T-cell (primary cell): ENCODE results near the gene SLC24A3. TPM values are rescaled to one million over a fixed set of nuclear protein-coding genes. Genes with fewer than 3 reads are reported as not detected.
A peak's percentile ranks its signal among the peaks of the same experiment; 100 is the strongest.

ENCODE experiments used
- ATAC-seq, 4 experiments: fragments of 200-7000 bp in 3 of 4; fragments of 150-1000 bp in 1 of 4; cut with Tn5 transposase; replicated peaks in 1 of 4; 1 replicate in 3 of 4; 2 replicates in 1 of 4; pipeline ENCODE4 v1.10.0; 2021; ENCODE audit warnings: moderate library complexity in 3 of 4, mild to moderate bottlenecking in 2 of 4, moderate number of reproducible peaks in 1 of 4
- CTCF ChIA-PET, 2 donors: fragments of 300-600 bp; sonication (Branson Sonifier 250); formaldehyde crosslinking; loops; one replicate each; lab custom pipeline; 2022; ENCODE audit warnings: antibody characterized with exemption in 2 of 2; lab: Charles Lee
- POLR2A ChIA-PET, 2 donors: fragments of 300-600 bp; sonication (Branson Sonifier 250); formaldehyde crosslinking; loops; one replicate each; lab custom pipeline; 2022; ENCODE audit warnings: antibody characterized with exemption in 2 of 2; lab: Charles Lee
- DNase-seq, 35 experiments: peaks; one replicate each; pipeline versions ENCODE4 v3.0.0 to v3.0.0-alpha.2; 2013 to 2023
- H3K27ac ChIP-seq: one replicate; pipeline ENCODE4 v1.5.1; 2013; ENCODE audit warnings: low read length
- H3K27me3 ChIP-seq, 2 experiments: replicated peaks in 1 of 2; 1 replicate in 1 of 2; 2 replicates in 1 of 2; pipeline versions ENCODE4 v1.6.1 to v1.7.0; 2013; ENCODE audit warnings: low read length in 1 of 2, mixed read lengths in 1 of 2; ENCODE audit not compliant: control insufficient read depth in 2 of 2, insufficient read depth in 2 of 2; ENCODE audit errors: extremely low read depth in 1 of 2
- H3K36me3 ChIP-seq, 2 donors: 1 replicate in 1 of 2; 2 replicates in 1 of 2; pipeline versions ENCODE4 v1.6.1 to v1.7.0; 2013; ENCODE audit warnings: low read length in 1 of 2; ENCODE audit not compliant: control insufficient read depth in 2 of 2, insufficient read depth in 1 of 2; ENCODE audit errors: extremely low read depth in 1 of 2
- H3K4me1 ChIP-seq, 2 experiments: 1 replicate in 1 of 2; 2 replicates in 1 of 2; pipeline versions ENCODE4 v1.6.1 to v1.7.0; 2013; ENCODE audit warnings: low read length in 2 of 2, mixed read lengths in 1 of 2; ENCODE audit not compliant: insufficient read depth in 2 of 2, control insufficient read depth in 1 of 2; ENCODE audit errors: extremely low read depth in 1 of 2
- H3K4me3 ChIP-seq, 2 donors: 1 replicate in 1 of 2; 2 replicates in 1 of 2; pipeline versions ENCODE4 v1.5.1 to v1.7.0; 2013; ENCODE audit warnings: mild to moderate bottlenecking in 2 of 2, low read length in 1 of 2, moderate library complexity in 1 of 2; ENCODE audit not compliant: control insufficient read depth in 1 of 2; ENCODE audit errors: extremely low read depth in 1 of 2
- H3K9me3 ChIP-seq: 2 replicates; pipeline ENCODE4 v1.7.0; 2013
- H3K27ac Mint-ChIP-seq, 2 donors: one replicate each; pipeline ENCODE4 v1.8.0; 2020 to 2021; ENCODE audit warnings: mild to moderate bottlenecking in 2 of 2, mixed read lengths in 2 of 2
- H3K27me3 Mint-ChIP-seq, 2 donors: one replicate each; pipeline ENCODE4 v1.8.0; 2021 to 2022; ENCODE audit warnings: mixed read lengths in 2 of 2
- H3K36me3 Mint-ChIP-seq: one replicate; pipeline ENCODE4 v1.8.0; 2021; ENCODE audit warnings: mixed read lengths
- H3K4me1 Mint-ChIP-seq, 3 donors: one replicate each; pipeline ENCODE4 v1.8.0; 2020 to 2022; ENCODE audit warnings: mixed read lengths in 3 of 3, mild to moderate bottlenecking in 1 of 3
- H3K4me3 Mint-ChIP-seq, 3 donors: one replicate each; pipeline ENCODE4 v1.8.0; 2020 to 2022; ENCODE audit warnings: mild to moderate bottlenecking in 3 of 3, mixed read lengths in 3 of 3, moderate library complexity in 3 of 3
- H3K9me3 Mint-ChIP-seq, 3 donors: one replicate each; pipeline ENCODE4 v1.8.0; 2020 to 2022; ENCODE audit warnings: mixed read lengths in 3 of 3
- WGBS: methylation state at CpG from one replicate; pipeline ENCODE4 v1.1.5; 2013; ENCODE audit warnings: missing lambda C conversion rate; ENCODE audit not compliant: insufficient coverage; 5-methylcytosine and 5-hydroxymethylcytosine counted together
- total RNA-seq, 35 experiments: library from RNA in 6 of 35; stranded (reverse) in 6 of 35; fragments of 120-200 nt in 1 of 35; gene quantifications; one replicate each; pipeline versions ENCODE4 v1.2.1 to v1.2.4 and lab custom pipeline; 2013 to 2026

The SLC24A3 gene
- total RNA-seq, 5 donors from 2014 or later (not counting 1 experiment from before 2014, with no cell fraction given), result 0.06 to 0.25 (median 0.12) TPM

GRCh38 chr20:19549896-19550295 is 337.5 kb downstream of the SLC24A3 start:
- no peaks in the 10 kb centered on the region for H3K27me3 ChIP-seq
- DNase-seq (no peak), ATAC-seq (no peak)
- Mint-ChIP-seq H3K27me3 (no peaks in the 10 kb centered on the region), H3K9me3 (no peaks in the 10 kb centered on the region), H3K4me3 (no peak overlapping the region), H3K36me3 (no peaks in the 10 kb centered on the region), H3K27ac (no peak overlapping the region), H3K4me1 (peaks cover 0 to 7% (median 5%) of the 10 kb centered on the region in 3 donors)
- no peaks in the 10 kb centered on the region for H3K36me3 ChIP-seq
- H3K4me3 ChIP-seq, result no peak overlapping the region
- CTCF ChIA-PET, result no interaction called here
- H3K9me3 ChIP-seq, result no peaks in the 10 kb centered on the region
- H3K27ac ChIP-seq, result no peak overlapping the region
- peaks cover 0 to 3% of the 10 kb centered on the region in 2 experiments for H3K4me1 ChIP-seq
- POLR2A ChIA-PET, result no interaction called here

- no peak overlapping the region for H3K4me3 Mint-ChIP-seq
- no peaks in the 10 kb centered on the region for H3K9me3 ChIP-seq
- ATAC-seq (no peak), DNase-seq (no peak)
- H3K4me1 ChIP-seq, result peaks cover 0 to 3% of the 10 kb centered on the region in 2 experiments
- H3K27ac Mint-ChIP-seq, result no peak overlapping the region
- no peak overlapping the region for H3K27ac ChIP-seq
- H3K36me3 ChIP-seq, result no peaks in the 10 kb centered on the region
- H3K27me3 ChIP-seq, result peaks cover 0 to 5% of the 10 kb centered on the region in 2 experiments
- ChIA-PET CTCF (no interaction called here), POLR2A (no interaction called here)
- H3K27me3 Mint-ChIP-seq, result no peaks in the 10 kb centered on the region
- H3K4me3 ChIP-seq, result no peak overlapping the region
- 52% methylated on average over 4 of the region's 9 CpGs for WGBS
- H3K36me3 Mint-ChIP-seq, result no peaks in the 10 kb centered on the region
- H3K9me3 Mint-ChIP-seq, result no peaks in the 10 kb centered on the region
- H3K4me1 Mint-ChIP-seq, result peaks cover 0 to 7% (median 5%) of the 10 kb centered on the region in 3 donors
Measured at GRCh38 chr20:19552221-19553180, 340.1 kb downstream of the SLC24A3 start.

DNA sequence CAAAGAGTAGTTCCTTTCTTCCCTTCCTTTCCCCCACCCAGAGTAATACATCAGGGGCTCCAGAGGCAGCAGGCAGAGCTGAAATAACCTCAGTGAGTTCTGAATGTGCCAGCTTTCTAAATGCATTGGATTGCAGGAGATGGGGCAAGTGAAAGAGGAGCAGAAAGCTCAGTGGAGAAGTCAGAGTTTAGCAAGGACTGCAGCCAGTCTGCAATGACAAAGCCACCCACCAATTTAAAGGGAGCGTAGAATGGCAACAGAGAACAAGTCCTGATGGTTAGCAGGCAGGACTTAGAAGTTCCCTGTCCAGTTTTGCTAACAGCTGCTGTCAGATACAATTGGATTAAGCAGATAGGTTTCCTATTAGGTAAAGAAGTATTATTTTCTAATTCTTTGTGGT is 342.2 kb downstream of the SLC24A3 start:
- Mint-ChIP-seq H3K4me3 (peak overlapping the region in 1 of 3 donors; percentile 4), H3K36me3 (no peaks in the 10 kb centered on the region), H3K9me3 (no peaks in the 10 kb centered on the region), H3K4me1 (peaks cover 0 to 7% (median 5%) of the 10 kb centered on the region in 3 donors), H3K27me3 (no peaks in the 10 kb centered on the region), H3K27ac (peak overlapping the region in 1 of 2 donors; percentile 79)
- Histone ChIP-seq H3K27me3 (peaks cover 0 to 5% of the 10 kb centered on the region in 2 experiments), H3K9me3 (no peaks in the 10 kb centered on the region), H3K36me3 (no peaks in the 10 kb centered on the region), H3K4me1 (peaks cover 0 to 3% of the 10 kb centered on the region in 2 experiments), H3K4me3 (no peak overlapping the region), H3K27ac (no peak overlapping the region)
- ChIA-PET CTCF (no interaction called here), POLR2A (no interaction called here)
- ATAC-seq, result no peak
- no peak for DNase-seq
- no CpG with 5 or more reads among the region's 1 CpG for whole genome bisulfite sequencing

DNA sequence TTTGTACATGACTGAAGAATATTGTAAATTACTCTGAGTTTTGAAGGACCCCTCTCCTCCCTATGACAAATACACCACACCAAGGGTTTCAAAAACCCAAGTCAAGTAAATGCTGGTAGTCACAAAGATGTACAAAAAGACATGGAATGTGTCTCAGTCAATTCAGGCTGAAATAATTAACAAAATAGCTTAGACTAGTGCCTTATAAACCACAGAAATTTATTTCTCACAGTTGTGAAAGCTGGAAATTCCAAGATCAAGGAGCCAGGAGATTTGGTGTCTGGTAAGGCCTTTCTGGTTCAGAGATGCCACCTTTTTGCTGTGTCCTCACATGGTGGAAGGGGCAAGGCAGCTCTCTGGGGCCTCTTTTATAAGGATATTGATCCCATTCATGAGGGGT is 343.3 kb downstream of the SLC24A3 start:
- Histone ChIP-seq H3K27me3 (peaks cover 0 to 5% of the 10 kb centered on the region in 2 experiments), H3K9me3 (no peaks in the 10 kb centered on the region), H3K27ac (no peak overlapping the region), H3K4me3 (no peak overlapping the region), H3K36me3 (no peaks in the 10 kb centered on the region), H3K4me1 (peaks cover 0 to 3% of the 10 kb centered on the region in 2 experiments)
- ATAC-seq, result no peak
- CTCF ChIA-PET, result no interaction called here
- H3K4me3 Mint-ChIP-seq, result no peak overlapping the region
- no peaks in the 10 kb centered on the region for H3K9me3 Mint-ChIP-seq
- POLR2A ChIA-PET, result no interaction called here
- H3K4me1 Mint-ChIP-seq, result peaks cover 0 to 7% (median 5%) of the 10 kb centered on the region in 3 donors
- H3K27ac Mint-ChIP-seq, result no peak overlapping the region
- no peaks in the 10 kb centered on the region for H3K27me3 Mint-ChIP-seq
- DNase-seq, result no peak
- H3K36me3 Mint-ChIP-seq, result no peaks in the 10 kb centered on the region

GRCh38 chr20:19557291-19557690 is 344.8 kb downstream of the SLC24A3 start:
- WGBS, result no CpG with 5 or more reads among the region's 1 CpG
- Mint-ChIP-seq H3K4me3 (no peak overlapping the region), H3K4me1 (peaks cover 0 to 7% (median 5%) of the 10 kb centered on the region in 3 donors), H3K27me3 (peaks cover 0 to 3% of the 10 kb centered on the region in 2 donors), H3K27ac (no peak overlapping the region), H3K36me3 (no peaks in the 10 kb centered on the region), H3K9me3 (no peaks in the 10 kb centered on the region)
- Histone ChIP-seq H3K4me3 (no peak overlapping the region), H3K4me1 (peaks cover 0 to 3% of the 10 kb centered on the region in 2 experiments), H3K27ac (no peak overlapping the region), H3K9me3 (no peaks in the 10 kb centered on the region), H3K27me3 (peaks cover 0 to 5% of the 10 kb centered on the region in 2 experiments), H3K36me3 (no peaks in the 10 kb centered on the region)
- ATAC-seq (no peak), DNase-seq (no peak)
- POLR2A ChIA-PET, result no interaction called here
- CTCF ChIA-PET, result no interaction called here

DNA sequence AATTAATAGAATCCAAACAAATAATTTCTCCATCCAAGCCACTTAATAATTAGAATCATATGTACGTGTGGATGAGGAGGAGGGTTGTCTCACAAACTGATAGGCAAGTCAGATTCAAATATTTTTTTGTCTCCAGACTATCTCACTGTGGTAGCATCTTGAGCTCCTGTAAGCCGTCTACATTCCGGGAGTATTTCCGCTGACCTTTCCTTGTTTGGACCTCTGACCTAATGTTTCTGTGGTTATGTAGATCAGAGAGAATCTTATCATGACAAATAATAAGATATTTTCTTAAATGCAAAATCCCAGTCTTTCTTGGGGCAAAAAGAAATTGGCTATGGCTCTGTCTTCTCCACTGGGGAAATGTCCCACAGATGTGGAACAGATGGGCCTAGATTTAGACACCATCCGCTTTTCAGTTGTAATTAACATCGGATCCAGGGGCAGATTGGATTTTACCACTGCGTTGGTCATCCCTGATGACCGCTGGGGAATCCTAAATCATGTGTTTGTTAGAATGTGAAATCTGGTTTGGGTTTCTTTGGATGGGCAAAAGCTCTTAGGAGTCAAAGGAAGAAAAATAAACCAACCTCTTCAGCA is 348.5 kb downstream of the SLC24A3 start:
- peaks cover 0 to 6% of the 10 kb centered on the region in 2 donors for H3K27me3 Mint-ChIP-seq
- H3K27ac Mint-ChIP-seq, result no peak overlapping the region
- DNase-seq (no peak), ATAC-seq (no peak)
- Histone ChIP-seq H3K27me3 (peaks cover 0 to 5% of the 10 kb centered on the region in 2 experiments), H3K27ac (no peak overlapping the region), H3K4me1 (no peaks in the 10 kb centered on the region), H3K4me3 (no peak overlapping the region), H3K9me3 (no peaks in the 10 kb centered on the region), H3K36me3 (no peaks in the 10 kb centered on the region)
- ChIA-PET POLR2A (no interaction called here), CTCF (no interaction called here)
- H3K4me3 Mint-ChIP-seq, result no peak overlapping the region
- peaks cover 0 to 5% (median 0%) of the 10 kb centered on the region in 3 donors for H3K9me3 Mint-ChIP-seq
- H3K4me1 Mint-ChIP-seq, result no peaks in the 10 kb centered on the region
- WGBS, result 33% methylated on average over 2 of the region's 8 CpGs
- no peaks in the 10 kb centered on the region for H3K36me3 Mint-ChIP-seq
